CD8-positive, alpha-beta memory T cell (primary cell): ENCODE results near the gene EXD3. TPM values are rescaled to one million over a fixed set of nuclear protein-coding genes. Genes with fewer than 3 reads are reported as not detected.
"Not testable (repeated sequence)": the region's sequence is repeated elsewhere in the genome, so short reads cannot be mapped to it uniquely, and the experiment has no call there.

Source experiments
- CTCF ChIA-PET: fragments of 350-600 bp; sonication (Branson Sonifier 250); formaldehyde crosslinking; loops from one replicate; lab custom pipeline; 2021; ENCODE audit warnings: antibody characterized with exemption; lab: Charles Lee
- POLR2A ChIA-PET: fragments of 350-600 bp; sonication (Branson Sonifier 250); formaldehyde crosslinking; loops from one replicate; lab custom pipeline; 2021; ENCODE audit warnings: antibody characterized with exemption; lab: Charles Lee
- DNase-seq, 5 donors: peaks; one replicate each; pipeline versions ENCODE4 v3.0.0 to v3.0.0-alpha.2; 2020 to 2022; ENCODE audit warnings: mixed read lengths in 1 of 5
- H3K27ac ChIP-seq: one replicate; pipeline ENCODE4 v1.7.0; 2013; ENCODE audit warnings: low read depth, mild to moderate bottlenecking, low read length, moderate library complexity
- H3K27me3 ChIP-seq: 2 replicates; pipeline ENCODE4 v1.7.0; 2013; ENCODE audit warnings: low read length, mild to moderate bottlenecking; ENCODE audit not compliant: insufficient read depth, poor library complexity, severe bottlenecking
- H3K36me3 ChIP-seq: 2 replicates; pipeline ENCODE4 v1.7.0; 2013; ENCODE audit warnings: mild to moderate bottlenecking, low read length, moderate library complexity; ENCODE audit not compliant: insufficient read depth
- H3K4me1 ChIP-seq: 2 replicates; pipeline ENCODE4 v1.7.0; 2013; ENCODE audit warnings: mild to moderate bottlenecking, low read length, moderate library complexity; ENCODE audit not compliant: insufficient read depth
- H3K4me3 ChIP-seq: 2 replicates; pipeline ENCODE4 v1.7.0; 2013; ENCODE audit warnings: mild to moderate bottlenecking, low read length
- H3K9me3 ChIP-seq: 2 replicates; pipeline ENCODE4 v1.7.0; 2013; ENCODE audit warnings: mild to moderate bottlenecking, low read length
- H3K27ac Mint-ChIP-seq, 8 donors: one replicate each; pipeline ENCODE4 v1.8.0; 2020 to 2021; ENCODE audit warnings: mixed read lengths in 8 of 8, mild to moderate bottlenecking in 6 of 8, inconsistent platforms in 3 of 8, moderate library complexity in 3 of 8
- H3K27me3 Mint-ChIP-seq, 2 donors: one replicate each; pipeline ENCODE4 v1.8.0; 2020 to 2021; ENCODE audit warnings: mixed read lengths in 2 of 2, mild to moderate bottlenecking in 1 of 2, moderate library complexity in 1 of 2
- H3K36me3 Mint-ChIP-seq, 3 donors: one replicate each; pipeline ENCODE4 v1.8.0; 2020 to 2021; ENCODE audit warnings: mixed read lengths in 3 of 3, inconsistent platforms in 1 of 3, mild to moderate bottlenecking in 1 of 3
- H3K4me1 Mint-ChIP-seq, 3 donors: one replicate each; pipeline ENCODE4 v1.8.0; 2020 to 2021; ENCODE audit warnings: mixed read lengths in 3 of 3, inconsistent platforms in 1 of 3, mild to moderate bottlenecking in 1 of 3
- H3K4me3 Mint-ChIP-seq, 7 donors: one replicate each; pipeline ENCODE4 v1.8.0; 2020 to 2021; ENCODE audit warnings: mixed read lengths in 7 of 7, mild to moderate bottlenecking in 6 of 7, moderate library complexity in 4 of 7, inconsistent platforms in 2 of 7
- H3K9me3 Mint-ChIP-seq, 5 donors: one replicate each; pipeline ENCODE4 v1.8.0; 2020 to 2022; ENCODE audit warnings: mixed read lengths in 5 of 5, mild to moderate bottlenecking in 3 of 5, moderate library complexity in 2 of 5, inconsistent platforms in 1 of 5
- polyA plus RNA-seq: library from polyadenylated mRNA; unstranded; fragments of 300-500 nt; fragmentation: Illumina TruSeq; gene quantifications from one replicate; pipeline ENCODE4 v1.2.3, GENCODE V29; 2021
- total RNA-seq, 2 experiments: library from RNA; stranded (reverse); gene quantifications; one replicate each; pipeline ENCODE4 v1.2.3, GENCODE V29; 2021

Gene EXD3
- total and polyA plus RNA-seq, 3 experiments from 2014 or later: 4.8 to 6.7 (median 6.6) TPM

DNA sequence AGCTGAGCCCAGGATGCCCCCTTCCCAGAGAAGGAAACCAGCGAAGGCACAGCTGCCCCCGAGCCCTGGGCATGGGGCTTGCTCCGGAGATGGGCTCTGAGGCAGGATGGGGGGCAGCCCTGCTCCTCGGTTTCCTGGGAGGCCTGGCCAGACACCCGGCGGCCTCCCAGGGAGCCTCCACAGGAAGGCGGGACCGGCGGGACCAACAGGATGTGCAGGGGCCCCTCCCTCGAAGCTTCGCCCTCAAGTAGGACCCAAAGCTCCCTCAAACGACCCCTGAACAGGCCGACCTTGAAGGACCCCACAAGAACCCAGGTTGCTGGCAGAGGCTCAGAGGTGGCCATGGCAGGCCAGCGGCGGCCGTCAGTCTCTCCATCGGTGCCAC is 11.7 kb downstream of the EXD3 start:
- POLR2A ChIA-PET: no interaction called here
- CTCF ChIA-PET: no interaction called here
- Mint-ChIP-seq H3K4me1 (peaks cover 4 to 19% (median 6%) of the 10 kb centered on the region in 3 donors), H3K27me3 (no peaks in the 10 kb centered on the region), H3K9me3 (no peaks in the 10 kb centered on the region), H3K27ac (no peak overlapping the region), H3K36me3 (peaks cover 0 to 6% (median 2%) of the 10 kb centered on the region in 3 donors), H3K4me3 (no peak overlapping the region)
- no peaks in the 10 kb centered on the region for H3K36me3 ChIP-seq
- H3K9me3 ChIP-seq: no peaks in the 10 kb centered on the region
- H3K27ac ChIP-seq: no peak overlapping the region
- peaks cover 15% of the 10 kb centered on the region for H3K4me1 ChIP-seq
- no peak overlapping the region for H3K4me3 ChIP-seq
- no peak for DNase-seq
- H3K27me3 ChIP-seq: no peaks in the 10 kb centered on the region

GRCh38 chr9:137410891-137411249 is 12.1 kb downstream of the EXD3 start:
- Mint-ChIP-seq H3K27ac (no peak overlapping the region), H3K4me1 (peaks cover 4 to 19% (median 8%) of the 10 kb centered on the region in 3 donors), H3K9me3 (no peaks in the 10 kb centered on the region), H3K36me3 (peaks cover 0 to 6% (median 2%) of the 10 kb centered on the region in 3 donors), H3K4me3 (no peak overlapping the region), H3K27me3 (peaks cover 0 to 2% of the 10 kb centered on the region in 2 donors)
- Histone ChIP-seq H3K4me1 (peaks cover 15% of the 10 kb centered on the region), H3K36me3 (no peaks in the 10 kb centered on the region), H3K27me3 (no peaks in the 10 kb centered on the region), H3K4me3 (no peak overlapping the region), H3K9me3 (no peaks in the 10 kb centered on the region), H3K27ac (no peak overlapping the region)
- ChIA-PET CTCF (interaction anchor here (2.5 kb wide), 1 partner anchor 12 kb away, joined by 6 read pairs; the partner anchor contains the start of gene EXD3), POLR2A (no interaction called here)
- no peak for DNase-seq

DNA sequence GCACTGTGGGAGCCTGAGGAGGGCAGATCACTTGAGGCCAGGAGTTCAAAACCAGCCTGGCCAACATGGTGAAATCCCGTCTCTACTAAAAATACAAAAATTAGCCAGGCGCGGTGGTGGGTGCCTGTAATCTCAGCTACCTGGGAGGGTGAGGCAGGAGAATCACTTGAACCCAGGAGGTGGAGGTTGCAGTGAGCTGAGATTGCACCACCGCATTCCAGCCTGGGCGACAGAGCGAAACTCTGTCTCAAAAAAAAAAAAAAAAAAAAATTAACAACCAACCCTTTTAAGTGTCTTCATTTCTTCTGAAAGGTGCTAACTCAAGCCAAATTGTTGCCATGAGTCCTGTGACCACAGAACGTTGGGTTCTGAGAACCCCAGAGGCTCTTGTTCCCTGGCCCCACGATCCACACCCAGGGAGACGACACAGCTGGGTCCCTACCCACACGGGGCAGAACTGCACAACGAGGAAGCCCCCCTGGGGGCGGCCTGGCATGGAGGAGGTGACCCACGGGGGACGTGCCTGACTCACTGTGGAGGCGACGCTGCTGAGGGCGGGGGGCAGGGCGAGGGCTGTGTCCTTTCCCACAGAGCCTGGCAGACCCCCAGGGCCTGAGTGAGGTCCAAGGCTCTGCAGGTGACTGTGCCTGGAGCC is 12.6 kb downstream of the EXD3 start:
- H3K27me3 ChIP-seq, H3K36me3 ChIP-seq, H3K4me3 Mint-ChIP-seq, POLR2A ChIA-PET, H3K27ac ChIP-seq, H3K27me3 Mint-ChIP-seq, H3K36me3 Mint-ChIP-seq, DNase-seq, H3K9me3 ChIP-seq, H3K9me3 Mint-ChIP-seq, H3K4me3 ChIP-seq: not testable (repeated sequence)
- H3K4me1 ChIP-seq: peaks cover 15% of the 10 kb centered on the region
- H3K4me1 Mint-ChIP-seq: peaks cover 4 to 19% (median 8%) of the 10 kb centered on the region in 3 donors
- H3K27ac Mint-ChIP-seq: peak overlapping the region in 1 of 8 donors; percentile 37
- CTCF ChIA-PET: interaction anchor here (2.5 kb wide), 1 partner anchor 12 kb away, joined by 6 read pairs; the partner anchor contains the start of gene EXD3

DNA sequence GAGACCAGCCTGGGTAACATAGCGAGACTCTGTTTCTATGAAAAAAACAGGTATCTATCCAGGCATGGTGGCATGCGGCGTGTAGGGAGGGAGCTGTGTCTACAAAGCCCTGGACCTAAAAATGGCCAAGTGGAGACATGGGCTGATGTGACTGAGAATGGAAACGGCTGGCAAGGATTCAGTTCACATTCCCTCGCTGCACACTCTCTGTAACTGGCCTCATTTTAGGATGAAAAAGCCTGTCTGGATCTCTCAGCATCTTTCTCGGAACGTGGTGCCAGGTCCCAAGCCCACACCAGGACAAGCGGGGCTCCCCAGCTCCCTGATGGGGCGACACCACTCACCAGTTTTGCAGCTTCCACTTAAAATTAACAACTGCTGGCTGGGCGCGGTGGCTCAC is 13.4 kb downstream of the EXD3 start:
- H3K4me1 Mint-ChIP-seq: peaks cover 4 to 17% (median 6%) of the 10 kb centered on the region in 3 donors
- peaks cover 0 to 6% (median under 1%) of the 10 kb centered on the region in 3 donors for H3K36me3 Mint-ChIP-seq
- peaks cover 0 to 2% of the 10 kb centered on the region in 2 donors for H3K27me3 Mint-ChIP-seq
- H3K4me3 ChIP-seq: no peak overlapping the region
- CTCF ChIA-PET: interaction anchor here (1.5 to 2.5 kb wide), 2 partner anchors 9 to 13 kb away, joined by 3 to 6 read pairs; partner anchors contain the start of gene EXD3
- no peaks in the 10 kb centered on the region for H3K9me3 ChIP-seq
- DNase-seq: no peak
- peak overlapping the region in 1 of 8 donors; percentile 51 for H3K27ac Mint-ChIP-seq
- POLR2A ChIA-PET: no interaction called here
- no peaks in the 10 kb centered on the region for H3K27me3 ChIP-seq
- H3K4me3 Mint-ChIP-seq: peak overlapping the region in 1 of 7 donors; percentile 20
- H3K27ac ChIP-seq: no peak overlapping the region
- no peaks in the 10 kb centered on the region for H3K9me3 Mint-ChIP-seq
- H3K36me3 ChIP-seq: no peaks in the 10 kb centered on the region
- peaks cover 15% of the 10 kb centered on the region for H3K4me1 ChIP-seq

- POLR2A ChIA-PET: no interaction called here
- no peak overlapping the region for H3K27ac Mint-ChIP-seq
- Histone ChIP-seq H3K36me3 (no peaks in the 10 kb centered on the region), H3K4me1 (peaks cover 15% of the 10 kb centered on the region), H3K27ac (no peak overlapping the region), H3K9me3 (no peaks in the 10 kb centered on the region), H3K27me3 (no peaks in the 10 kb centered on the region), H3K4me3 (no peak overlapping the region)
- H3K27me3 Mint-ChIP-seq: peaks cover 0 to 2% of the 10 kb centered on the region in 2 donors
- H3K4me1 Mint-ChIP-seq: peaks cover 4 to 15% (median 5%) of the 10 kb centered on the region in 3 donors
- H3K9me3 Mint-ChIP-seq: no peaks in the 10 kb centered on the region
- H3K4me3 Mint-ChIP-seq: no peak overlapping the region
- H3K36me3 Mint-ChIP-seq: peaks cover 0 to 2% (median 0%) of the 10 kb centered on the region in 3 donors
- no peak for DNase-seq
- CTCF ChIA-PET: interaction anchor here (1.5 to 2.5 kb wide), 2 partner anchors 9 to 14 kb away, joined by 3 to 6 read pairs; partner anchors contain the start of gene EXD3
These were observed 14.1 kb downstream of the EXD3 start for GRCh38 chr9:137408651-137409405.

DNA sequence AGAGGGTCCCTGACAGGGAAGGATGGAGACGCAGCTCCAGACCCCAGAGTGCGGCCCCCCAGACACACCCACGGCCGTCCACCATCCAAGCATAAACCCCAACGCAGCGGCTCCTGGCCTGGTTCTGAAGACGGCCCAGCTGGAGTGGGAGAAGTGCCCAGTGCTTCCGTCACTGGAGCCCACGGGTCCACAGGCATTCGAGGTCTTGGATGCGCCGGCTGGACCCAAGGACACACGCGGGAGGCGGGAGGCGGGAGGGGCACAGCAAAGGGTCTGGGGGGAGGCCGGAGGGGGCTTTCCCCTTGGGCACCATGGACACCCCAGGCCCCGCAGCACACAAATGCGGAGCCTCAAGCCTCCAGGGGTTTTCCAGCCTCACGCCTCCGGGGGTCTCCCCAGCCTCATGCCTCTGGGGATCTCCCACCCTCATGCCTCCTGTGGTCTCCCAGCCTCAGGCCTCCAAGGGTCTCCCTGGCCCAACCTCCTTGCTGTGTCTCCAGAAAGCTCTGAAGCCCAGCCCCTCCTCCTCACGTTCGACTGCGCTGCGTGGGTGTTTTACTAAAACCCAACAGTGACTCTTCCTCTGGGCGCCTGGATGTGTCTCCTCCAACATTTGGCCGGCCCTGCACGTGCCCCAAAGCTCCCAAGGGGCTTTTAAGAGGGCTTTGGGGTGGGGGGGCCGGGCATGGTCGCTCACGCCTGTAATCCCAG is 15.2 kb downstream of the EXD3 start:
- Mint-ChIP-seq H3K27me3 (peaks cover 0 to 2% of the 10 kb centered on the region in 2 donors), H3K27ac (no peak overlapping the region), H3K9me3 (no peaks in the 10 kb centered on the region), H3K4me1 (peaks cover 3 to 15% (median 4%) of the 10 kb centered on the region in 3 donors), H3K36me3 (no peaks in the 10 kb centered on the region), H3K4me3 (peak overlapping the region in 1 of 7 donors; percentile 32)
- DNase-seq: no peak
- ChIA-PET POLR2A (no interaction called here), CTCF (no interaction called here)
- Histone ChIP-seq H3K4me1 (peaks cover 15% of the 10 kb centered on the region), H3K36me3 (no peaks in the 10 kb centered on the region), H3K27me3 (no peaks in the 10 kb centered on the region), H3K4me3 (no peak overlapping the region), H3K27ac (no peak overlapping the region), H3K9me3 (no peaks in the 10 kb centered on the region)

DNA sequence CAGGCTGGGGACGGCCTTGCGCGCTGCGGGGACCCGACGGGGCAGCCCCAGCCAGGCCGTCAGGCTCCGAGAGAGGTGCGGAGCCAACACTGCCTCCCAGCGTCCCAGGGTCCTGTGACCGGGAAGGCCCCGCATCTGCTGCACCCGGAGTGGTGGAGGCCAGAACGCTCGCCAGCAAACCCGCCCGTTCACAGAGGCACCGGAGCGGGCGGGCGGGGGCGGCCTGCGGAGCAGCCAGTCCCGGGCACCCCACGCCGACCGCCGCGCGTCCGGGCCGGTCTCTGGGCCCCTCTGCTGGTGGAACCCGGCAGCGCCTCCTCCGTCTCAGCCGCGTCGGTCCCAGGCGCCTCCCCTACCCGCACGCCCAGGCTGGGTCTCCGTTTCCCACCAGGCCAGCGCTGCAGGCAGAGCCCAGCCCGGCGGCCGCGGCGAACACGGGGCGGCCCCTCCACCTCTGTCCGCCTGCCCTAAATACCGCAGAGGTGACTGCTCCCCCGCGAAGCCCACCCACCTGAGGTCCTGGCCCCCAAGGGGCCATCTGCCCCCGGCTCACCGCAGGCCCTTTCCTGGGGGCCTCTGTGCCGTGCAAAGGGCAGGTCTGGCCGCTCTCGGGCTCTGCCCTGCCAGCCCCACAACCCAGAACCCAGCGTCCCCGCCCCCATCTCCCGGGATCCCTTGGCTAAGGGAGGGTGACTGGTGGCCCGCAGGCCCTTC is 15.9 kb downstream of the EXD3 start:
- H3K9me3 ChIP-seq: no peaks in the 10 kb centered on the region
- H3K27me3 Mint-ChIP-seq: peaks cover 0 to 2% of the 10 kb centered on the region in 2 donors
- no peak overlapping the region for H3K27ac Mint-ChIP-seq
- peaks cover 3 to 10% (median 4%) of the 10 kb centered on the region in 3 donors for H3K4me1 Mint-ChIP-seq
- H3K4me3 ChIP-seq: no peak overlapping the region
- ChIA-PET CTCF (no interaction called here), POLR2A (no interaction called here)
- peaks cover 15% of the 10 kb centered on the region for H3K4me1 ChIP-seq
- no peaks in the 10 kb centered on the region for H3K9me3 Mint-ChIP-seq
- H3K27ac ChIP-seq: no peak overlapping the region
- peak in 4 of 5 donors; percentile 17 to 69 (median 32) for DNase-seq
- no peaks in the 10 kb centered on the region for H3K27me3 ChIP-seq
- H3K4me3 Mint-ChIP-seq: no peak overlapping the region
- no peaks in the 10 kb centered on the region for H3K36me3 ChIP-seq
- H3K36me3 Mint-ChIP-seq: peaks cover 0 to 6% (median 6%) of the 10 kb centered on the region in 3 donors
